NCI-H510A treated with DMSO at 0.1 percent for 48 hours (cell line): ENCODE measurements around the gene PADI1.

Experiments
- DNase-seq: peaks from one replicate; lab custom pipeline; 2025; lab: John Stamatoyannopoulos, UW

PADI1 gene

DNA sequence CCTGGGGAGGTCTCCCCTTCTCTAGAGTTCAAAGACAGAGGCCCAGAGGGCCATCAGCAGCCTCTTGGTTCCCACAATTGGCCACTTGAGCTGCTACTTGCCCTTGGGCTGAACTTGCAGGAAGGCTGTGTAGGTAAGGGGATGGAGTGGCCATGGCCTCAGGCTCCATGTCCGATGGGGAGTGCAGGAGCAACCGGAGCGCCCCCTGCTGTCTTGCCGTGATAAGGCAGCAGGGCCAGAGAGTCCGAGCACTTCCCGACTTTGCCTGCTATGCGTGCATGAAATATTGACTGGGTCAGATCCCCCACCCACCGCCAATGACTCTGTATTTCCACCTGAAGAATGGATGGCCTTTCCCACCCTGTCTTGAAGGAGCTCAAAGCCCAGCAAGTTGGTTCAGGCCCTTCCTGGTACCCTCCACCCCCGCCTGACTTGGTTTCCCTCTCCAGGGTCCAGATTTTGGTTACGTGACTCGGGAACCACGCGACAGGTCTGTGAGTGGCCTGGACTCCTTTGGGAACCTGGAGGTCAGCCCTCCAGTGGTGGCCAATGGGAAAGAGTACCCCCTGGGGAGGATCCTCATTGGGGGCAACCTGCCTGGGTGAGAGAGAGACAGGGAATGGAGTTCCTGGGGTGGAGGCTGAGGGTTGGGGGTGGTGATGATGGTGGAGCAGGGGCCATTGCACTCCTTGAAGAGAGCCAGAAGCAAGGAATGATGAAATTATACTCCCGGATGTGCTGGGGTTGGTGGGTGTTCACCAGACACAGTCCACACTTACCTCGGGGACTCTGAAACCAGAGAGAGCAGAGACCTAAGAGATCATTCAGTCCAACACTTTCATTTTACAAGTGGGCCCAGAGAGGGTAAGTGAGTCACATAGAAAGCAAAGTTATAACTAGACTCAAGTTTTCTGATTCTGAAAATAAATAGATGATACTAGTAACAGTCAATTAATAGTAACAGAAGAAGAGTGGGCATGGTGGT lies 69.5 kb downstream of the PADI1 start:
- peak; percentile 58 for DNase-seq

DNA sequence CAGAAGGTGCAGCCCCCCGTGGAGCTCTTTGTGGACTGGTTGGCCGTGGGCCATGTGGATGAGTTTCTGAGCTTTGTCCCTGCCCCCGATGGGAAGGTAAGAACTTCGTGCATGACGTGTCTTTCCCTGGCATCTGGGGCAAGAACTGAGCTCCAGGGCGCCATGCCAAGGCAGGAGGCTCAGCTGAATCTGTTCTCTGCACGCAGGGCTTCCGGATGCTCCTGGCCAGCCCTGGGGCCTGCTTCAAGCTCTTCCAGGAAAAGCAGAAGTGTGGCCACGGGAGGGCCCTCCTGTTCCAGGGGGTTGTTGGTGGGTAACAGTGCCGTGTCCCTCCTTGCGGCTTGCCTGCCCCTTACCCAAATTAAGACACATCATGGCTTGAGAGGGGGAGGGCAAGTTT lies 71.6 kb downstream of the PADI1 start:
- no peak for DNase-seq

DNA sequence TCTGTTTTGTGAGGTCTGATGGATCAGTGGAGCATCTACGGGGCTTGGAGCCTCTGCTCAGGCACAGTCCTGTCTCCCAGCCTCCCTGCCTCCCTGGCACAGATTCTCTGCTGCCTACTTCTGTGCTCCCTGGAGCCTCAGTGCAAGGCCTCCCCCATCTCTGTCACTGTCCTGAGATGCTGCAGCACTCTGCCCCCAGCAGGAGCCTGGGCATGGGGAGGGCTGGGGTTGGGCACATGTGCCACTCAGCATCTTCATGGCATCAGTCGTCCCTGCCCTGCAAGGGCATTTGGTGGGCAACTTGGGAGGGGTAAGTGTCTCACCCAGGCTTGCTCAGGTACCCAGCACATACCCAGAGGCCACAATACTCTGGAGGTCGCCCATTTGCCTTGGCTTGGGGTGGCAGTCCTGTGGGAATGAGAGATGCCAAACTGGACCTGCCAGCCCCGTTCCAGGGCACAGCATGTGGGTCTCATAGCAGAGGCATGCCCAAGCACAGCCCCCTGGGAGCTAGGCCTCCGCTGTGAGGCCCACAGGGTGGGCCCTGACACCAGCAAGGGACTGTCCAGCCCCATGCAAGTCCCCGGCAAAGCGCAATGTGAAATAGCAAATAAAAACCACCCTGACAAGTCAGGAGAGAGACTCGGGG lies 72.7 kb downstream of the PADI1 start:
- DNase-seq, result no peak

DNA sequence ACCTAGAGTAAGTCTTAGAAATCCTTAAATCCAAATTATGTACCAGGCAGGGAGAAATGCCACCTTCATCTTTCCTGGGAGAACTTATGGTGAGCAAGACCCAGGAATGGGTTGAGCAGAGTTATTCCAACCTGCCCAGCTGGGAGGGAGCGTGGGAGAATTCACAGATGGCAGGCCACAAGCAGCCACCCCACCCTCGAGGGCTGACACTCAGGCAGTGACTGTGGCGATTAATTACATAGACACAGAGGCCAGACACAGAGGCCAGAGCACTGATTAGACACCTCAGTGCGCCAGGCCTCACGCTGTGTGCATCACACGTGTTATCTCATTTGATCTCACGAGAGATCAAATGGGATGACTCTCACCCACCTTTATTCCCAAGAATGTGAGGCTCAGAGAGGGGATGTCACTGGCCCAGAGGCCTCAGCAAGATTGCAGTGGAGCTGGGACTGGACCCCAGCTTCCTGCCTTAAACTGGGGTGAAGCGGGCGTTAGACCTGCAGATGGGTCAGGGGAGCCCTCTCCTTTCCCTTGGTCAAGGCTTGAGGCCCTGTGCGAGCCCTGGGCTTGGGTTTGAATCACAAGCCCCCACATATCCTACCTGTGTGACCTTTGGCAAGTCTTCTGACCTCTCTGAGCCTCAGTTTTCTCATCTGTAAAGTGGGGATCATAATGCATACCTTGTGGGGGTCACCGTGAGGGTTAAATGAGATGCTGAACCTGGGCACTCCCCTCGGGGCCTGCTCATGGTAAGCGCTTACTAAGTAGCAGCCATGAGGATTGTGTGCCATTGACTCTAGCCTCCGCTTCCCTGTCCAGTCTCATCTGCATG lies 74.3 kb downstream of the PADI1 start:
- no peak for DNase-seq

DNA sequence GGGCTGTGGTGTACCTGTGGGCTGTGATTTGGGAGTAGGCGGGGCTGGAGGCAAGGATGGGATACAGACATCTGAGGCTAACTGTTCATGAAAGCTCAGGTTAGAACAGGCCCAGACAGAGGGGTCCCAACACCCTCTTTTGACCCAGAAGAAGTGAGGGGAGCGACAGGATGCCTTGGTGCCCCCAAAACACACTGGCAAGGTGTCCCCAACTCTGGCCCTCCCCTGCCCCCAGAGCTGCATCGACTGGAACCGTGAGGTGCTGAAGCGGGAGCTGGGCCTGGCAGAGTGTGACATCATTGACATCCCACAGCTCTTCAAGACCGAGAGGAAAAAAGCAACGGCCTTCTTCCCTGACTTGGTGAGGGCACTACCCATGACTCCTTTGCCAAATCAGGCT lies 75.5 kb downstream of the PADI1 start:
- DNase-seq, result no peak

DNA sequence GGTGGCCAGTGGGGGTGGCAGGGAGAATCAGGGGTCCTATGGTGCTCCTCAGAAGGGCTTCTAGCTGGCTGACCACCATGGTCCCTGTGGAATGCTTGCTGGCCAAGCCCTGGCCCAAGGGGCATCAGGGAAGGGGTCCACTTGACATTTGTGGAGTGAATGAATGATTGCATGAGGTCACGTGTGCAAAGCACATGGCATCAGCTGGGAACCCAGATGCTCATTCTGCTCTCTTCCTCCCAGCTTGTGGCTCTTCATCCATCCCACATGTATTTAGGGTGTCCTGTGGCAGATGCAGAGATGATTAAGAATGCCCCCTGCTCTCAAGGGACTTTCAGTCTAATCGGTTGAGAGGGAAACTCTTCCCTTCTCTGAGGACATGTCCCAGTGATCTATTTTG lies 76.0 kb downstream of the PADI1 start:
- DNase-seq, result no peak

DNA sequence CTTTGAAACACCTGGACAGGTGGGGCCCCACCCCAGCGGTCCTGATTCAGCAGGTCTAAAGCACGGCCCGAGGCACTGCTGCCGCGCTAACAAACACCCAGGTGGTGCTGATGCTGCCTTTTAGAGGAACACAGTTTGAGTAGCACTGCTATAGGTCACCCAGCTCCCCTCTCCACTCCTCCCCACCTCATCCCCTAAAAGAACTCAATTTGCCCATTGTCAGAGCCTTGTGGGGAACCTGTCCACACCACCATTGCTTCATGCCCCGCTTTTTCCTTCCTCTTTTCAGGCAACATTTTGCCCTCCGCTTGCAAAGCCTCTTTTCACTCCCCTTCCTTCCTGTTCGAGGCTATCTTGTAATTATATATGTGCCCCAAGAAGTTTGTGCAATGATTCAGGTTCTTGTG lies 76.8 kb downstream of the PADI1 start:
- DNase-seq, result no peak

DNA sequence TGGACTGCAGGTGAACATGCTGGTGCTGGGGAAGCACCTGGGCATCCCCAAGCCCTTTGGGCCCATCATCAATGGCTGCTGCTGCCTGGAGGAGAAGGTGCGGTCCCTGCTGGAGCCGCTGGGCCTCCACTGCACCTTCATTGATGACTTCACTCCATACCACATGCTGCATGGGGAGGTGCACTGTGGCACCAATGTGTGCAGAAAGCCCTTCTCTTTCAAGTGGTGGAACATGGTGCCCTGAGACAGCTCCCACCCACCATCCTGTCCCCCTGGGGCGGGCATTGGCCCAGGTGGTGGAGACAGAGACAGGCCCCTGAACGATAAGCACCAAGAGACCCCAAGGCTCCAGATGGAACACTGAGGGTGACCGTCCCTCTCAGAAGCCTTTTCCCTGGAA lies 77.9 kb downstream of the PADI1 start:
- no peak for DNase-seq

DNA sequence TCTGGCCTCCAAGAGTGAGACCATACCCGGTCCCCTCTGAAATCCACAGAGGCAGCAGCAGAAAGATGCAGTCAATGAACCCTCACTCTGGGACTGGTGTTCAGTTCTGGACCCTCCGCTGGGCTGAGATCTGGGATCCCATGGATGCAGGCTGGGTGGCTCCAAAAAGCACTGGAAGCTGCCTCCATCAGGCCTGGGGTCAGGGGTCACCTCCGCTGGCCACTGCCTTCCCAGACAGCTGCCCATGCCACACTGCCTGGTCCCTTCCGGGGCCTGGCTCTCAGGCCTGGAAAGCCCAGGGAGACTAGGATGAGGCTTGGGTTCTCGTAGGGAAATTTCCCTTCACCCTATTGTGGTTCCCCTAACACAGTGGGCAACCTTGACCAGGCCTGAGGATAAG lies 81.7 kb downstream of the PADI1 start:
- DNase-seq, result no peak

DNA sequence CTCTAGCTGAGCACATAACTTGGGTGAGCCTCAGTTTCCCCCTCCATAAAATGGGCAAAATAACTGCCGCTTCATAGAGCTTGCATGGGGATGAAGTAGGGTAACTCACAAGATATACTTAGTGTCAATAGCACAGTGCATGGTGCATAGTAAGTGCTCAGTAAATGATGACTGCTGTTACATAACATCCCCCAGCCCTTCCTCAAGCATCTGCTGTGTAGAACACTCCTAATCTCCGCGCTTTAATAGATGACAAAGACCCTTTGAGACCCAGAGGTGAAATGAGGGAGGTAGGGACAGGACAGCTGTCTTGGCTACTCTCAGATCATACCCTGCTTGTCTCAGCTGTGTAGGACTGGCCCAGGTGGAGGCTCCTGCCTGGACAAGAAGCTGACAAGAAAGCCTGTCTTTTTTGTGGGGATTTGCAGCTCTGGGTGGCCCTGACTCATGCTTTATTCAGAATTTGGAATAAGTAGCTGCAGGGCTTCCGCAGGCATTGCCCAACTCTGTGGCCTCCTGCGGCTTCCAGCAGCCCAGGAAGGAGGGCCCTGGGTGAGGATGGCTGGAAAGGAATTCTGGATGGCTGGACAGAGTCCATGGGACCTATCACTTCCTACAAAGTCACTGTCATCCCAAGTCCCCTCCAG lies 82.3 kb downstream of the PADI1 start:
- no peak for DNase-seq

DNA sequence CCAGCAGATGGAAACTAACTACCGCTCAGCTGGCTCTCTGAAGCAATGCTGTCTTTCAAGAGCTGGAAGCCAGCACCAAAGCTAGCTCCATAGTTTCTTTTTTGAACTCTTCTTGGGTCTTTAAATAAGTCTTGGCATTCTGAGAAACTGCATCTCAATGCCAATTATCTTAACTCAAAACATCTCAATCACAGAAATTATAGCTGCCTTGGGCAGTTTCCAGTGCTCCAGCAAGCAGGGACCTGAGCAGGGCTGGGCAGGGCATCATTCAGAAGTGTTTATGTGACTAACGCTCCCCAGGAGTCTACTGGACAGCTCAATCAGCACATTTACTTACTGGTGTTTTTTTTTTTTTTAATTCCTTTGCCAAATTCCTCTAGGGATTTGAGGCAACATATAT lies 84.8 kb downstream of the PADI1 start:
- DNase-seq, result no peak

DNA sequence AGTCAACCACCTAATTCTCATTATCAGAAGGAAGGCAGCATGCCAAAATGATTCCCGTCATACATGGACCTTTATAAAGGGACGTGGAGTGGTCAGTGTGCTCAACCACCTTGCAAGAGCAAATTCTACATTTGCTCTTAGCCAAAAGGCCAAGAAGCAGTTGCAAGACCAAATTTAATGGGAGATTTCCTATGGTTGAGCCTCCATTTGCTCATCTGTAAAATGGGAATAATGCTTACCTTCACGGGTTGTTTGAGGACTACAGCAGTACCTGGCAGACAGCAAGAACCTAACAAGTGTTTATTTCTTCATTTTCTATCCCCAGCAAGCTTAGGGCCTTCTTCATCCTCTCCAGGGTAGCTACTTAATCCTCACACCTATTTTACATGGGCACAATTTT lies 85.6 kb downstream of the PADI1 start:
- DNase-seq, result no peak

DNA sequence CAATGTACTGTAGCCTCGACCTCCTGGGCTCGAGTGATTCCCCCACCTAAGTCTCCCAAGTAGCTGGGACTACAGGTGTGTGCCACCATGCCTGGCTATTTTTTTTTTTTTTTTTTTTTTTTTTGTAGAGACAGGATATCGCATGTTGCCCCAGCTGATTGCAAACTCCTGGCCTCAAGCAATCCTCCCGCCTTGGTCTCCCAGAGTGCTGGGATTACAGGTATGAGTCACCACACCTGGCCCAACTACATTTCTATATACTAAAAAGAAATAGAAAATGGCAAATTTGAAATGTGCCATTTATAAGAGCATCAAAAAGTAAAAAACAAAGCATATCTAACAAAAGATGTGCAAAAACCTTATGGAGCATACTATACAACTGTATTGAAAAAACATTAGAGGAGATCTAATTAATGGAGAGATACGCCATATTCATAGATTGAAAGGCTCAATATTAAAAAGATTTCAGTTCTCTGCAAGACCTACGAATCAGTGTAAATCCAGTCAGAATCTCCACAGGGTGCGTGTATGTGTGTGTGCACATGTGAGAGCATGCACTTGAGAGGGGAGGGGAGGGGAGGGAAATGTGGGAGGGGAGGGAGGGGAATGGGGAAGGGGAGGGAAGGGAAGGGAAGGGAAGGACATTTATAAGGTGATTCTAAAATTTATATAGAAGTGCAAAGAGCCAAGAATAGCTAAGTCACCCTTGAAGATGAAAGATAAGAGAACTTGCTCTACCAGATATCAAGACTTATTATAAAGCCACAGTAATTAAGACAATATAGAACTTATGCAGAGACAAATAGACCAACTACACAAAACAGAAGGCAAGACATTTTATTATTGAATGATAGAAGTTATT lies 87.6 kb downstream of the PADI1 start:
- no peak for DNase-seq

DNA sequence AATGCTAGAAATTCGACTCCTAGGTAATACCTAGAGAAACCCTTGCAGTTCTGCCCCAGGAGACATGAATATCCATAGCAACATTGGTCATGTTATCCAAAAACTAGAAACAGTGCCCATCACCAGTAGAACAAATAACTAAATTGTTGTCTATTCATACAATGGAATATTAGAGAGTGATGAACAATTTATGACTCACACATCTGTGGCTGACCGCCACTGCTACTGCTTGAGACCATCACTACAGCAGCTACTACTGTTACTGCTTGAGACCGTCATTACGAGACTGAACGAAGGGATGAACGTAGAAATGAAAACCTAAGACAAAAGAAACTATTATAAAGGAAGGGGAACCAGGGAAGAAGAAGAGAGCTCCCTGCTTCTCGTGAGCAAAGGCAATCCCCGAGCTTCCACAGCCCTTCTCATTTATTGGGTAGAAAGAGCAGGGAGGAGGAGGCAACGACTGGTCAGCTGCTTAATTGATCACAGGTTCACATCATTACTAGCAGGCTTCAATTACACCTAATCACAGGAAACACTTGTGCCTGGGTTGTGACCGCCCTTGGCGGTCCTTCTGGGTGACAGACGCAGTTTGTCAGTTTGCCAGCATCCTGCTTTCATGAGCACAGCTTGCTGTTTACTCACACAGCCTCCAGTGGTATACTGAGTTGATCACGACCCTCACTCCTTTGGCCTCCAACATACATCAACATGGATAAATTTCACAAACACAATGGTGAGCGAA lies 88.9 kb downstream of the PADI1 start:
- DNase-seq, result no peak

DNA sequence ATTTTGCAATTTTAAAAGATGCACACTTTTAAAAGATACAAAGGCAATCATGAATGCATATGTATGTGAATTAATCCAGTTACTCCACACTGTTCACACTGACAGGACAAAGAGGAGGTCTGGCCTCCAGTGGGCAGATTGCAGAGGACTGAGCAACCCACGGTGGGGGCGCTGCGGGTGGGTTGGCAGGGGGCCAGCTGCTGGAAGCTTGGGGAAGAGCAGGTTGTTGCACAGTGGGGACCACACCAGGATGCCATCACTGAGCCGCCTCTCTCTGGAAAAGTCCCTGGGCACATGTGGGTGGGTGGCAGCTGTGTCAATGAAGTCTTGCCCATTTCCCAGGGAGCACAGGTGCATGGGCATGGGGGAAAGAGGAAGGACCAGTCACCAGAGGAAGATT lies 90.4 kb downstream of the PADI1 start:
- no peak for DNase-seq
